ENCODE measurements around the gene SWT1. TPM values are rescaled to one million over a fixed set of nuclear protein-coding genes. Genes with fewer than 3 reads are reported as not detected.

The SWT1 gene
- total RNA-seq, 4 donors from 2014 or later, result 3.9 to 12.0 (median 6.2) TPM

- no peak for ATAC-seq
- no peaks in the 10 kb centered on the region for H3K36me3 ChIP-seq
- TF ChIP-seq EP300 (IDR thresholded peaks at IDR 0.05), result no peak
- H3K27ac ChIP-seq, result no peak overlapping the region
- H3K9me3 ChIP-seq, result no peaks in the 10 kb centered on the region
- no peaks in the 10 kb centered on the region for H3K4me1 ChIP-seq
- WGBS, 2 donors (ENCODE audit: low coverage in 1 of 2), result 50 to 70% methylated on average over 2 to 4 of the region's 4 CpGs
- H3K27me3 ChIP-seq, result no peaks in the 10 kb centered on the region
- no peak overlapping the region for H3K4me3 ChIP-seq
Observed at GRCh38 chr1:185325413-185325812, 168.4 kb downstream of the SWT1 start.

- no peaks in the 10 kb centered on the region for H3K9me3 ChIP-seq
- ATAC-seq, result no peak
- no peaks in the 10 kb centered on the region for H3K27me3 ChIP-seq
- WGBS, 2 donors (ENCODE audit: low coverage in 1 of 2), result 79 to 100% methylated on average over 4 of the region's 4 CpGs
- H3K4me1 ChIP-seq, result no peaks in the 10 kb centered on the region
- no peak overlapping the region for H3K4me3 ChIP-seq
- no peaks in the 10 kb centered on the region for H3K36me3 ChIP-seq
- H3K27ac ChIP-seq, result no peak overlapping the region
- TF ChIP-seq POLR2AphosphoS5 (IDR thresholded peaks at IDR 0.05) (no peak), EP300 (IDR thresholded peaks at IDR 0.05) (no peak), POLR2A (IDR thresholded peaks at IDR 0.05) (no peak), CTCF (IDR thresholded peaks at IDR 0.05) (no peak)
Observed at GRCh38 chr1:185328255-185328654, 171.3 kb downstream of the SWT1 start.

GRCh38 chr1:185334182-185334581, 177.2 kb downstream of the SWT1 start:
- H3K36me3 ChIP-seq, result no peaks in the 10 kb centered on the region
- no peaks in the 10 kb centered on the region for H3K27me3 ChIP-seq
- no peak overlapping the region for H3K4me3 ChIP-seq
- no peak for TF ChIP-seq POLR2AphosphoS5 (IDR thresholded peaks at IDR 0.05)
- no peak for TF ChIP-seq CTCF (IDR thresholded peaks at IDR 0.05)
- no peak for TF ChIP-seq EP300 (IDR thresholded peaks at IDR 0.05)
- TF ChIP-seq POLR2A (IDR thresholded peaks at IDR 0.05), result no peak
- H3K4me1 ChIP-seq, result no peaks in the 10 kb centered on the region
- no peak for ATAC-seq
- H3K9me3 ChIP-seq, result no peaks in the 10 kb centered on the region
- no peak overlapping the region for H3K27ac ChIP-seq
- WGBS, 2 donors (ENCODE audit: low coverage in 1 of 2), result 85 to 88% methylated on average over 1 to 4 of the region's 4 CpGs

- Histone ChIP-seq H3K27me3 (no peaks in the 10 kb centered on the region), H3K4me3 (no peak overlapping the region), H3K4me1 (no peaks in the 10 kb centered on the region), H3K27ac (no peak overlapping the region), H3K9me3 (no peaks in the 10 kb centered on the region), H3K36me3 (no peaks in the 10 kb centered on the region)
- WGBS, 2 donors (ENCODE audit: low coverage in 1 of 2), result 74 to 91% methylated on average over 4 of the region's 4 CpGs
- peak; percentile 19 for ATAC-seq
- TF ChIP-seq POLR2AphosphoS5 (IDR thresholded peaks at IDR 0.05) (no peak), POLR2A (IDR thresholded peaks at IDR 0.05) (no peak), CTCF (IDR thresholded peaks at IDR 0.05) (no peak), EP300 (IDR thresholded peaks at IDR 0.05) (no peak)
Observed at GRCh38 chr1:185337246-185337645, 180.3 kb downstream of the SWT1 start.

GRCh38 chr1:185338719-185339622, 182.0 kb downstream of the SWT1 start:
- Histone ChIP-seq H3K4me3 (no peak overlapping the region), H3K27ac (peak overlapping the region in 2 of 4 donors; percentile 17 to 33), H3K27me3 (no peaks in the 10 kb centered on the region), H3K9me3 (no peaks in the 10 kb centered on the region), H3K36me3 (no peaks in the 10 kb centered on the region), H3K4me1 (no peaks in the 10 kb centered on the region)
- 76 to 80% methylated on average over 7 of the region's 8 CpGs for WGBS, 2 donors (ENCODE audit: low coverage in 1 of 2)
- no peak for ATAC-seq
- TF ChIP-seq POLR2A (IDR thresholded peaks at IDR 0.05), result no peak

- H3K4me3 ChIP-seq, result no peak overlapping the region
- H3K9me3 ChIP-seq, result no peaks in the 10 kb centered on the region
- H3K36me3 ChIP-seq, result no peaks in the 10 kb centered on the region
- TF ChIP-seq POLR2A (IDR thresholded peaks at IDR 0.05) (no peak), CTCF (IDR thresholded peaks at IDR 0.05) (no peak), POLR2AphosphoS5 (IDR thresholded peaks at IDR 0.05) (no peak), EP300 (IDR thresholded peaks at IDR 0.05) (no peak)
- H3K27me3 ChIP-seq, result no peaks in the 10 kb centered on the region
- no peaks in the 10 kb centered on the region for H3K4me1 ChIP-seq
- ATAC-seq, result no peak
- H3K27ac ChIP-seq, result no peak overlapping the region
Observed at GRCh38 chr1:185341196-185341781, 184.3 kb downstream of the SWT1 start.

Data from gastroesophageal sphincter (tissue), 4 donors.